ENCODE results near the gene RAB12. TPM values are rescaled to one million over a fixed set of nuclear protein-coding genes. Genes with fewer than 3 reads are reported as not detected.

The RAB12 gene
- total RNA-seq, 1 donor from 2014 or later: 49.4 TPM

DNA sequence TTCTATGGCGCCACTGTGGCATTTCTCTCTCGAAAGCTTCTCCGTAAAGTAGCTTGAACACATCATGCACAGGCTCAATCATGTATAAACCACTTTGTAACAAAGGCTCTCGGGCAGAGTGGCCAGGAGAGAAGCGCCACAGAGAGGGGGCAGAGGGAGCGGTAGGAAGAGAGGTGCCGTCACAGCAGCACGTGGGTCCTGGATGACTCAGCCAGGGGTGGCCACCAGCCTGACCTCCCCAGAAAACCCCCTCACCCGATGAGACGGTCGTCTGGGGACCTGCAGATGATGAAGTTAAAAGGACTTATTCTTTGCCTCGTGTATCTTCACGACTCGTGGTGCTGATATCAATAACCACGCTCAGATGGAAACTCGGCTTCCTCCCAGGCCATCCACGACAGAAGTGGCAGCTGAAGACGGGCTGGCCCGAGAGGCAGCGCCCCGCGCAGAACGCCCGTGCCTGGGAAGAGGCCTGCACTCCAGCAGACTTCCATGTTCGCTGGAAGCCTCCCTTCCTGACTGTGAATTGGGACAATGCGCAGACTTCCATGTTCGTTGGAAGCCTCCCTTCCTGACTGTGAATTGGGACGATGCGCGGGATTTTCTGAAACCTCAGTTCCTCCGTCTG is 49.7 kb downstream of the RAB12 start:
- no peaks in the 10 kb centered on the region for H3K9me3 ChIP-seq (ENCODE audit: insufficient read depth, low read depth, low read length)
- no peaks in the 10 kb centered on the region for H3K36me3 ChIP-seq (ENCODE audit: insufficient read depth, low read length)
- no peaks in the 10 kb centered on the region for H3K36me3 Mint-ChIP-seq (ENCODE audit: low read depth, unreplicated experiment)
- no peaks in the 10 kb centered on the region for H4K20me1 ChIP-seq (ENCODE audit: insufficient read depth, low read length)
- no peak overlapping the region for H3K4me3 ChIP-seq (ENCODE audit: insufficient read depth, low read depth, low read length)
- no peak overlapping the region for H3K27ac Mint-ChIP-seq (ENCODE audit: unreplicated experiment)
- H3K4me2 ChIP-seq (ENCODE audit: low read length): no peak overlapping the region
- H3K9me3 Mint-ChIP-seq (ENCODE audit: unreplicated experiment): no peaks in the 10 kb centered on the region
- H3K4me3 Mint-ChIP-seq (ENCODE audit: unreplicated experiment): no peak overlapping the region
- H3K27me3 Mint-ChIP-seq (ENCODE audit: low read depth, unreplicated experiment): peaks cover 5% of the 10 kb centered on the region
- TF ChIP-seq EZH2 (IDR thresholded peaks at IDR 0.05; ENCODE audit: insufficient read depth, low read length): no peak
- TF ChIP-seq, protein P1, sequence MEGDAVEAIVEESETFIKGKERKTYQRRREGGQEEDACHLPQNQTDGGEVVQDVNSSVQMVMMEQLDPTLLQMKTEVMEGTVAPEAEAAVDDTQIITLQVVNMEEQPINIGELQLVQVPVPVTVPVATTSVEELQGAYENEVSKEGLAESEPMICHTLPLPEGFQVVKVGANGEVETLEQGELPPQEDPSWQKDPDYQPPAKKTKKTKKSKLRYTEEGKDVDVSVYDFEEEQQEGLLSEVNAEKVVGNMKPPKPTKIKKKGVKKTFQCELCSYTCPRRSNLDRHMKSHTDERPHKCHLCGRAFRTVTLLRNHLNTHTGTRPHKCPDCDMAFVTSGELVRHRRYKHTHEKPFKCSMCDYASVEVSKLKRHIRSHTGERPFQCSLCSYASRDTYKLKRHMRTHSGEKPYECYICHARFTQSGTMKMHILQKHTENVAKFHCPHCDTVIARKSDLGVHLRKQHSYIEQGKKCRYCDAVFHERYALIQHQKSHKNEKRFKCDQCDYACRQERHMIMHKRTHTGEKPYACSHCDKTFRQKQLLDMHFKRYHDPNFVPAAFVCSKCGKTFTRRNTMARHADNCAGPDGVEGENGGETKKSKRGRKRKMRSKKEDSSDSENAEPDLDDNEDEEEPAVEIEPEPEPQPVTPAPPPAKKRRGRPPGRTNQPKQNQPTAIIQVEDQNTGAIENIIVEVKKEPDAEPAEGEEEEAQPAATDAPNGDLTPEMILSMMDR (IDR thresholded peaks at IDR 0.05; ENCODE audit: insufficient read depth, low read depth, low read length): no peak
- FAIRE-seq: no peak
- peaks cover 22% of the 10 kb centered on the region for H3K4me1 ChIP-seq (ENCODE audit: insufficient read depth, low read length)
- no peaks in the 10 kb centered on the region for H3K79me2 ChIP-seq (ENCODE audit: insufficient read depth, low read length)
- peaks cover 3% of the 10 kb centered on the region for H3K27me3 ChIP-seq (ENCODE audit: insufficient read depth, low read length)
- no peak overlapping the region for H3K9ac ChIP-seq (ENCODE audit: low read length)
- H2AFZ ChIP-seq (ENCODE audit: low read depth, low read length): no peak overlapping the region
- no peak for DNase-seq (ENCODE audit: low read depth)
- peaks cover 8% of the 10 kb centered on the region for H3K4me1 Mint-ChIP-seq (ENCODE audit: low read depth, unreplicated experiment)
- H3K27ac ChIP-seq (ENCODE audit: low read depth, low read length): no peak overlapping the region

DNA sequence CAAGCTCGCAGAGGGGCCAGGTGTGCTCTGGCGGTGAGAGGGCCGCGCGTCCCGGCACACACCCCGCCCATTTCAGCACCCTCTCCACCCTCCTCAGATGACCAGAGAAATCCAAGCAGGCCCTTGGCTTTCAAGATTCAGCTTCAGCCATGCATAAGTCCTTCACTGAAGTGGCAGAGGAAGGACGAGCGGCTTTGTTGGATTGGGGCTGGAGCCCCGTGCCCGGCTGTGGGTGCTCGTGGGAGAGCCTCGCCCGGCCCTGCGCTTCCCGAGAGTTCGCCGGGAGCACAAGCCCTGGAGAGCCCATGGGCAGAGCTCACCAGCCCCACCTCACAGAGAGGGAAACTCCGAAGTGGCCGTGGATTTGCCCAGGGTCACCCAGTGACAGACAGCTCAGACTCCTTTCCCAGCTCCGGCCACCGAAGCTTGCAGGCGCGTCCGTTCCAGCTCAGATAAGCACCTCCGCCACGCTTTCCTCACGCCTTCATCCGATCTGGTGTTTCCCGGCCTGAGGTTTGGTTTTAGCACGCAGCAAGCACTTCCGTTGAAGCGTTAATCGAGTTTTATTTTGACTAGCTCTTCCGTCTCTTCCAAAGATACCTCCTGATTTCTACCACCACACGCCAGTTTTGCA is 50.5 kb downstream of the RAB12 start:
- no peak overlapping the region for H2AFZ ChIP-seq (ENCODE audit: low read depth, low read length)
- TF ChIP-seq, protein P1 (IDR thresholded peaks at IDR 0.05; ENCODE audit: insufficient read depth, low read depth, low read length): no peak
- TF ChIP-seq EZH2 (IDR thresholded peaks at IDR 0.05; ENCODE audit: insufficient read depth, low read length): no peak
- no peak overlapping the region for H3K9ac ChIP-seq (ENCODE audit: low read length)
- no peak overlapping the region for H3K4me3 Mint-ChIP-seq (ENCODE audit: unreplicated experiment)
- peaks cover 22% of the 10 kb centered on the region for H3K4me1 ChIP-seq (ENCODE audit: insufficient read depth, low read length)
- H3K9me3 Mint-ChIP-seq (ENCODE audit: unreplicated experiment): no peaks in the 10 kb centered on the region
- no peak for DNase-seq (ENCODE audit: low read depth)
- no peaks in the 10 kb centered on the region for H3K36me3 Mint-ChIP-seq (ENCODE audit: low read depth, unreplicated experiment)
- peaks cover 5% of the 10 kb centered on the region for H3K27me3 Mint-ChIP-seq (ENCODE audit: low read depth, unreplicated experiment)
- H3K4me1 Mint-ChIP-seq (ENCODE audit: low read depth, unreplicated experiment): peaks cover 8% of the 10 kb centered on the region
- no peak for FAIRE-seq
- no peak overlapping the region for H3K4me2 ChIP-seq (ENCODE audit: low read length)
- no peaks in the 10 kb centered on the region for H3K79me2 ChIP-seq (ENCODE audit: insufficient read depth, low read length)
- no peak overlapping the region for H3K27ac Mint-ChIP-seq (ENCODE audit: unreplicated experiment)
- no peaks in the 10 kb centered on the region for H3K27me3 ChIP-seq (ENCODE audit: insufficient read depth, low read length)
- no peaks in the 10 kb centered on the region for H3K36me3 ChIP-seq (ENCODE audit: insufficient read depth, low read length)
- no peak overlapping the region for H3K27ac ChIP-seq (ENCODE audit: low read depth, low read length)
- no peaks in the 10 kb centered on the region for H4K20me1 ChIP-seq (ENCODE audit: insufficient read depth, low read length)
- no peaks in the 10 kb centered on the region for H3K9me3 ChIP-seq (ENCODE audit: insufficient read depth, low read depth, low read length)
- no peak overlapping the region for H3K4me3 ChIP-seq (ENCODE audit: insufficient read depth, low read depth, low read length)

DNA sequence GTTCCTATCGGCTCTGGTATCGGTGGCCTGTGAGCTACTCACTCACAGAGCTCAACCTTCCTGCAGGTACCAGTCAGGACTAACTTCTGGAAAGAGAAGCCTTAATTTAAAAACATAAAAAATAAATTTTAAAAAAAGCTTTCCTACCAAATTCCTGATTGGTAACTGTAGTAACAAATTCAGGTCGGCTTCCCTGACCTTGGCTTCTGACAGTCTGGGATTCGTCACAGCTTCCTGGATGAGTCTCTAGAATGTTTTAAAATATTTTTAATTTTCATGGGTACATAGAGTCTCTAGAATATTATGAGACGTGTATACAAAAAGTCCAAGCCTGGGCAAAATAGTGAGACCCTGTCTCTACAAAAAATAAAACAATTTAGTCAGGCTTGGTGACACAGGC is 51.1 kb downstream of the RAB12 start:
- Histone ChIP-seq H2AFZ (ENCODE audit: low read depth, low read length) (no peak overlapping the region), H3K4me3 (ENCODE audit: insufficient read depth, low read depth, low read length) (no peak overlapping the region), H3K4me2 (ENCODE audit: low read length) (no peak overlapping the region), H3K79me2 (ENCODE audit: insufficient read depth, low read length) (no peaks in the 10 kb centered on the region), H3K4me1 (ENCODE audit: insufficient read depth, low read length) (peaks cover 25% of the 10 kb centered on the region), H3K9me3 (ENCODE audit: insufficient read depth, low read depth, low read length) (no peaks in the 10 kb centered on the region), H3K36me3 (ENCODE audit: insufficient read depth, low read length) (no peaks in the 10 kb centered on the region), H4K20me1 (ENCODE audit: insufficient read depth, low read length) (no peaks in the 10 kb centered on the region), H3K27ac (ENCODE audit: low read depth, low read length) (no peak overlapping the region), H3K9ac (ENCODE audit: low read length) (no peak overlapping the region), H3K27me3 (ENCODE audit: insufficient read depth, low read length) (no peaks in the 10 kb centered on the region)
- Mint-ChIP-seq H3K4me3 (ENCODE audit: unreplicated experiment) (no peak overlapping the region), H3K9me3 (ENCODE audit: unreplicated experiment) (no peaks in the 10 kb centered on the region), H3K27me3 (ENCODE audit: low read depth, unreplicated experiment) (peaks cover 5% of the 10 kb centered on the region), H3K4me1 (ENCODE audit: low read depth, unreplicated experiment) (peaks cover 7% of the 10 kb centered on the region), H3K27ac (ENCODE audit: unreplicated experiment) (no peak overlapping the region), H3K36me3 (ENCODE audit: low read depth, unreplicated experiment) (no peaks in the 10 kb centered on the region)
- TF ChIP-seq EZH2 (IDR thresholded peaks at IDR 0.05; ENCODE audit: insufficient read depth, low read length): no peak
- TF ChIP-seq, protein P1 (IDR thresholded peaks at IDR 0.05; ENCODE audit: insufficient read depth, low read depth, low read length): no peak
- DNase-seq (ENCODE audit: low read depth) (no peak), FAIRE-seq (no peak)

All from astrocyte (in vitro differentiated cells and primary cell).